Rectal smooth muscle tissue (tissue), 1 donor: Measurements from ENCODE around the gene TRPV4.

Experiments
- H3K27ac ChIP-seq: one replicate; pipeline ENCODE4 v1.7.0; 2013; ENCODE audit warnings: low read depth, low read length, inconsistent platforms
- H3K27me3 ChIP-seq: one replicate; pipeline ENCODE4 v1.7.0; 2013; ENCODE audit warnings: low read length; ENCODE audit not compliant: control insufficient read depth, insufficient read depth
- H3K36me3 ChIP-seq: one replicate; pipeline ENCODE4 v1.7.0; 2013; ENCODE audit warnings: low read length; ENCODE audit not compliant: control insufficient read depth, insufficient read depth
- H3K4me1 ChIP-seq: one replicate; pipeline ENCODE4 v1.7.0; 2013; ENCODE audit warnings: low read length; ENCODE audit not compliant: control insufficient read depth, insufficient read depth
- H3K4me3 ChIP-seq: one replicate; pipeline ENCODE4 v1.7.0; 2013; ENCODE audit warnings: low read length
- H3K9ac ChIP-seq: one replicate; pipeline ENCODE4 v1.7.0; 2013; ENCODE audit warnings: low read length

The TRPV4 gene

DNA sequence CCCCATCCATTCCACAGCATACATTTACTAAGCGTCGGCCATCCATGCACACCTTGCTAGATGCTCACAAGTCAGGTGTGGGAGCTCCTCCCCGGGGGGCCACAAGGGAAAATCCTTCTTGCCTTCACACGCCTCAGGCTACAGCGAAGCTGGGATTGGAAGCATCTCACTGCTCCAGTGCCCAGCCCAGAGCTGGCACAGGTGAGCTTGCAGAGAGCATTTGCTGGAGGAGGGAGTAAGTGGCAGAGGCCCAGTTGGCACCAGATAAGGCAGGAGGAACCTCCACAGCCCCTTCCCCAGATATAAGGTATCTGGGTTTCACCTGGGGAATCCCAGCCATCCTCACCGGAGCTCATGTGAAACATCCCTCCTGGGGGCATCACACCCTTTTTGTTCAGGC is 1.8 kb downstream of the TRPV4 start:
- Histone ChIP-seq H3K36me3 (no peaks in the 10 kb centered on the region), H3K27me3 (peaks cover 14% of the 10 kb centered on the region), H3K4me1 (no peaks in the 10 kb centered on the region), H3K27ac (no peak overlapping the region), H3K4me3 (no peak overlapping the region), H3K9ac (no peak overlapping the region)

DNA sequence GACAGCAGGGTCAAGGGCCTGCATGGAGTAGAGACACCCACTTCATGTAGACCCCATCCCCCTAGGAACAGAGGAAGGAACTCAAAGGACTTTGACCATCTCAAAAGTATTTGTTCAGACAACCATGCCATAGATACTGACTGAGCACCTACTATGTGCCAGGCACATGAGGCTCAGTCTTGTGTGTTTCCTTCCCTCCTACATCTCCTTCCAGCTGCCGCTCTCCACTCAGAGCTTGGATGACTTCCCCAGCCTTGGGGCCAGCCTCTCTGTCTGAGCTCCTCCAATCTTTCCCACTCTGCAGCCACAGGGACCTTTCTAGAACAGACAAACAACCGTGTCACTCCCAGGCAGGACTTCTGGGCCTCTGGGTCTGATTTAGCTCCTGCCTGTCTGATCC is 2.5 kb downstream of the TRPV4 start:
- Histone ChIP-seq H3K36me3 (no peaks in the 10 kb centered on the region), H3K4me3 (no peak overlapping the region), H3K27ac (no peak overlapping the region), H3K4me1 (no peaks in the 10 kb centered on the region), H3K9ac (no peak overlapping the region), H3K27me3 (peaks cover 14% of the 10 kb centered on the region)

DNA sequence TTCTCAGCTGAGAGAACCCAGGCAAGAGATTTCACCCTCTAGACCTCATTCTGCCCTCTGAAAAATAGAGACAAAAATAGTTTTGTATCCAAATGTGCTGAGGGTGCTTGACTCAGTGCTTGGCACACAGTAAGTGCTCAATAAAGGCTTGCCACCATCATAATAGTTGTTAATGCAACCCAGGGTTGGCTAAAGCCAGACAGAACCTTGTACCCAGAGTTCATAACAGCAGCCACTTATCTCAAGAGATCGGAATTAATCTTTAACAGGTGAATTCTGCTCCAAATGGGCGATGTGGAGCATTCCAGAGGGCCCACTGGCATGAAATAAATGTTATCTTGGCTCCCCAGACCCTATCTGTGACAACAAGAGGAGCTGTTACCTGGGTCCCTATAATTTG is 2.9 kb downstream of the TRPV4 start:
- Histone ChIP-seq H3K36me3 (no peaks in the 10 kb centered on the region), H3K27me3 (peaks cover 14% of the 10 kb centered on the region), H3K9ac (no peak overlapping the region), H3K4me3 (no peak overlapping the region), H3K4me1 (no peaks in the 10 kb centered on the region), H3K27ac (no peak overlapping the region)

DNA sequence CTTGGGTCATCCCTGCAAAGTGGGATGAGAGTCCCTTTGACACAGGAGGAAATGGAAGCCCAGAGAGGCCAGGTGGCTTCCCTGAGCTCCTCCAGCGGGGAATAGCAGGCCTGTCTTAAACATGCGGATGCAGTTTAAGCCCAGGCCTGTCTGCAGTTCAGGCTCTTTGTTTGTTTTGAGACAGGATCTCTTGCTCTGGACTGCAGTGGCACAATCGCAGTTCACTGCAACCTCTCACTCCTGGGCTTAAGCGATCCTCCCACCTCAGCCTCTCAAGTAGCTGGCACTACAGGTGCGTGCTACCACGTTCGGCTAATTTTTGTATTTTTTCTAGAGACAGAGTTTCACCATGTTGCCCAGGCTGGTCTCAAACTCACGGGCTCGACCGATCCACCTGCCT is 3.5 kb downstream of the TRPV4 start:
- H3K9ac ChIP-seq = no peak overlapping the region
- H3K27ac ChIP-seq = no peak overlapping the region
- no peaks in the 10 kb centered on the region for H3K36me3 ChIP-seq
- H3K27me3 ChIP-seq = peaks cover 14% of the 10 kb centered on the region
- H3K4me3 ChIP-seq = no peak overlapping the region
- no peaks in the 10 kb centered on the region for H3K4me1 ChIP-seq

DNA sequence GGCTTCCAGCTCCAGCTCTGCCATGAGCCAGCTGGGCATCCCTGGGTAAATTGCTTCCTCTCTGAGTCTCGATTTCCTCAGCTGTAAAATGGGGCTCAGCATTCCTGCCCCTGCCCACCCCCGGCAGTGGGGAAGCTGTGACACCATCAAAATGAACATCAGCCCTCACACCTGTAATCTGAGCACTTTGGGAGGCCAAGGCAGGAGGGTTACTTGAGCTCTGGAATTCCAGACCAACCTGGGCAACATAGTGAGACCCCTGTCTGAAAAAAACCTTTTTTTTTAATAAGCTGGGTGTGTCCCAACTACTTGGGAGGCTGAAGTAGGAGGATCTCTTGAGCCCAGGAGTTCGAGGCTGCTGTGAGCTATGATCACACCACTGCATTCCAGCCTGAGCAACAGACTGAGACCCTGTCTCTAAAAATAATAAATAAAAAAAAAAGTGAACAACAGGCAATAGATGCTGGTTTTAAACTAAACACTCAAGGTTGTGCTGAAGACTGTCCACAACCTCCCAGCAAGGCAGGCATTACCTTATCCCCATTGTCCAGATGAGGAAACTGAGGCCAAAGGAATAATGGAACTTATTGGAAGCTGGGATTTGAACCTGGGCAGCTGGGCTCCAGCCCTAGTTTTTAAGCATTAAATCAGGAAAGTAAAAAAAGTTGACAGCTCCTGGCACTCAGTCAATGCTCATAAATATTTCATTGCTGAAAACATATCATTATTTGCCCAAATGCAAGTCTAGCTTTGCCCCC is 4.3 kb downstream of the TRPV4 start:
- Histone ChIP-seq H3K4me3 (no peak overlapping the region), H3K4me1 (no peaks in the 10 kb centered on the region), H3K9ac (no peak overlapping the region), H3K27ac (no peak overlapping the region), H3K36me3 (no peaks in the 10 kb centered on the region), H3K27me3 (peaks cover 14% of the 10 kb centered on the region)

DNA sequence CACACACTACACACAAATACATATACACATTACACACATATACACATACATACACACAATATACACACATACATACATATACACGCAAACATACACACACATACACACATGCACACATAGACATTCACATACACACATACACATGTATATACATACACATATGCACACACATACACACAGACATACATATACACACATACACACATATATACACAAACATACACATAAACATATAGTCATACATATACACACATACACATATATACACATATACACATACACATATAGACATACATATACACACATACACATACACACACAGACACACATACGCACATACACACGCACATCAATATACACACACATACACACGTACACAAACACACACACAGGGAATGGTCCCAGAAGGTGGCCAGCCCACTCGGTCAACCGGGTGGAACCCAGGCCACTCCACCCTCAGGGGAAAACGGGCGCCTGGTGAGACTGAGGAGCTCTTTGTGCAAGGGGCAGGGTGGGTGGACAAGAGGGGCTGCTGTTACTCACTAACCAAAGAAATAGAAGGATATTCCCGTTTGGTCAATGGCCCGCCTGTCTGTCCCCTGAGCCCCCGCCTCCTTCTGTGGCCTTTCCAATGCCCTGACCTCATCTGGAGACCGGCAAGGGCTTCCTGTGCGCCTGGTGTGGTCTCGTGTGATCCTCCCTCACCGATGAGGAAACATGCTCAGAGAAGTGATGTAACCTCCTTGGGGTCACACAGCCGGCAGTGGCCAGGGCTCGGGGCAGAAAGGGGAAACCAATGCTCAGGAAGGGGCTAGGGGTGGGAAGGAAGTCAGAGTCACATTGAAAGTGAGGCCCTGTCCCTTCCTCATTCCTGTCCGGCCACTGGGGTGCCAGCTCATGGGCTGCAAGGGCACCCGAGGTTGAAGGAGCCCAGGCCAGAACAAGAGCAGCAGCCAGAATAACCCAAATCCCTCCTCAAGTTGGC is 5.3 kb downstream of the TRPV4 start:
- H3K27ac ChIP-seq = no peak overlapping the region
- no peak overlapping the region for H3K4me3 ChIP-seq
- peaks cover 10% of the 10 kb centered on the region for H3K27me3 ChIP-seq
- no peaks in the 10 kb centered on the region for H3K36me3 ChIP-seq
- H3K9ac ChIP-seq = no peak overlapping the region
- no peaks in the 10 kb centered on the region for H3K4me1 ChIP-seq

DNA sequence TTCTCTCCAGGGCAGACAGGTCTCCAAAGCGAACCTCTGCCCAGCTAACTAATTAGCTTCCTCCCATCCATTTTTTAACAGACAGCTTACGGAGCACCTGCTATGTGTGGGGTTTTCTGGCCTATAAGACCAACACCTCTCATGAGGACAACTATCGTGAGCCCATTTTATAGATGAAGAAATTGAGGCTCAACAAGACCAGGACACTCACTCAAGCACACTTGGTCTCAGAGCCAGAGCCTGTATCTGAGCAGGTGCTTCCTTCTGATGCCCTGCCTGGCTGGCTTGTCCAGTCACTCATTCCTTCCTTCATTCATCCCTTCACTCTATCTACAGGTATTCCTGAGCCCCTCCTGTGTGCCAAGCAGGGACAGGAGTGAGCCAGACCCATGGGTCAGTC is 6.1 kb downstream of the TRPV4 start:
- Histone ChIP-seq H3K27me3 (peaks cover 5% of the 10 kb centered on the region), H3K36me3 (no peaks in the 10 kb centered on the region), H3K9ac (no peak overlapping the region), H3K27ac (no peak overlapping the region), H3K4me1 (no peaks in the 10 kb centered on the region), H3K4me3 (no peak overlapping the region)

DNA sequence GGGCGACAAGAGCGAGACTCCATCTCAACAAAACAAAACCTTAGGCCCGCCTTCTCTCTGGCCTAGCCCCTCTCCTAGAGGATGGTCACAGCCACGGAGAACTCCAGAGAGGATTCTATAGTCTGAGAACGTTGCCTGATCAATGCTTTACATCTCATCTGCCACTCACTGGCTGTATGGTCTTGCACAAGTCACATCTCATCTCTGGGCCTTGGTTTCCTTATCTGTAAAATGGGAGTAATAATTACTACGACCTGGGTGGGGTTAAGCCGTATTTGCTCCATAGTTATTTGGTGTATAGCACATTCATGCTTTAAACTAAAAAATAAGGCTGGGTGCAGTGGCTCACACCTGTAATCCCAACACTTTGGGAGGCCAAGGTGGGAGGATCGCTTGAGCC is 8.5 kb downstream of the TRPV4 start:
- Histone ChIP-seq H3K27me3 (no peaks in the 10 kb centered on the region), H3K9ac (no peak overlapping the region), H3K36me3 (no peaks in the 10 kb centered on the region), H3K4me1 (no peaks in the 10 kb centered on the region), H3K4me3 (no peak overlapping the region), H3K27ac (no peak overlapping the region)

DNA sequence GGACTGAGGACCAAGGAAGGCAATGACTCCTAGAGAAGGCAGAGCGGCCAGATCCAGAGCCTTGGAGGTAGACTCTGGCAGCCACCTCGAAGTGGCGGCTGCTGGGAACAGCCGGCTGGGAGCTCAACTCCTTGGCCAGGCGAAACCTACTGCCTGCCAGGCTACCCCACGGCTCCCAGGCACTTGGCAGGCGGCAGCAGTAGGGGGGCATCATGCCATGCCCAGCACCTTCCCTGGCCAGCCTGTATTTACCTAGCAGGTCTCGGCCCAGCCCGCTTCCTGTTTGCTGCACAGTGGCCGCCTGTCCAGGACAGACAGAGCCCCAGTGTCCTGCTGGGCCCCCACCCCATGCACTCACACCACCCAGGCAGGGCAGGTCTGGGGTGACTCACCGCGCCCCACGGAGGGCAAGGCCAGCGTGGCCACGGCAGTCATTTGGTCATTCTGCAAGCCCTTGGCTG is 10.2 kb downstream of the TRPV4 start:
- Histone ChIP-seq H3K4me1 (no peaks in the 10 kb centered on the region), H3K27me3 (peaks cover 3% of the 10 kb centered on the region), H3K36me3 (no peaks in the 10 kb centered on the region), H3K9ac (no peak overlapping the region), H3K4me3 (no peak overlapping the region), H3K27ac (no peak overlapping the region)

DNA sequence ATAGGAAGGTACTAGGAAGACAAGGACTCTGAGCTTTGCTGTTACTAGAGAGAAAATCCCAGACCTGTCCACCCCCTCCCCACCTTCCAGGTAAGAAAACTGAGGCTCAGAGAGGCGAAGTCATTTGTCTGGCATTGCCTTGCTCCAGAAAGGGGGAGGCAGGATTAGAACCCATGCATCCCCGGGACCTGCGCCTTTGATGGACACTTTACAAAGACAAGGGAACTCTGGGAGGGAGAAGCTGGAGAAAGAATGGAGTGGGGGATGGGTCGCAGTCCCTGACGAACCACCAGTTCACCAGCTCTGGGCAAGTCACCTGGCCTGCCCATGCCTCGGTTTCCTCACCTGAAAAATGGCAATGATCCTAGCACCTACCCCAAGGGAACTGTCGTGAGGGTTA is 10.8 kb downstream of the TRPV4 start:
- no peak overlapping the region for H3K27ac ChIP-seq
- H3K4me3 ChIP-seq = no peak overlapping the region
- H3K36me3 ChIP-seq = no peaks in the 10 kb centered on the region
- H3K4me1 ChIP-seq = no peaks in the 10 kb centered on the region
- H3K27me3 ChIP-seq = peaks cover 3% of the 10 kb centered on the region
- H3K9ac ChIP-seq = no peak overlapping the region

DNA sequence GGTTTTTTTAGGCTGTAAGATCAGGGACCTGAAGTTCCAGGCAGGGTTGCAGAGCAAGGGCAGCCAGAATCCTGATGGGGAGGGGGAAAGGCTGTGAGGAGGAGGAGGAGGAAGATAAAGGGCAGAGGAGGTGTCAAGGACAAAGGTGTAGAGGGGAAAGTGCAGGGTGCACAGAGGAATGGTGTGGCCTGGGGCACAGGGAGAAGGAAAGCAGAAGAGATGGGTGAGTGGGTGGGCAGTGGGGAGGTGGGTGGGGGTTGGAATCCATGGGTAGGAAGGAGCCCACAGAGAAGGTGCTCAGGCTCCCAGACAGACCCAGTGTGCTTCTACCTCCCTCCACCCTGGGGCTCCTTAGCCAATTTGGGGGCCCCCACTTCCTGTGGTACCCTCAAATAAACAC is 11.2 kb downstream of the TRPV4 start:
- Histone ChIP-seq H3K27ac (no peak overlapping the region), H3K4me3 (no peak overlapping the region), H3K36me3 (no peaks in the 10 kb centered on the region), H3K4me1 (no peaks in the 10 kb centered on the region), H3K27me3 (peaks cover 3% of the 10 kb centered on the region), H3K9ac (no peak overlapping the region)

DNA sequence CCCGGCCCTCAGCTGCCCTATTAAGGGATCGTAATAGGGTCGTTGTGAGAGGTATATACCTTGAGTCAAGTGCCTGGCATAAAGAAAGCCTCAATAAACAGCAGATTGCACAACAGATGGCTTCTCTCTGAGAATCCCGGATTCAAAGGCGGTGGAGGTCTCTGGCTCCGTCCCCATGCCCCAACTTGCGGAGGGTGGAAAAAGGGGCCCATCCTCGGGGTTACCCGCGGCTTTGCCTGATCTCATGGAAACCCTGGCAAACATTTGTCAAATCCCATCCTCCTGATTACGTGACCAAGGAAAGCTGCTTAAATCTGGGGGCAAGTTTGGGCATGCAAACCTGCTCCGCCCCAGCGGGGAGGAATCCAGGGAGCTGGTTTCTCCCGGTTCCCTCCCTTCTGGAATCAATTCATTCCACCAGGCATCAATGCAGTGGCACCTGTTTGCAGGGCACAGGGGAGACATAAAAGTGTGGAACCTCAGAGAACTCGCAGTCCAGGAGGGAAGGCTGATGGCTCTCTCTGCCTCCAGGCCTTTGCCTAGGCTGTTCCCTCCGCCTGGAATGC is 12.3 kb downstream of the TRPV4 start:
- Histone ChIP-seq H3K36me3 (no peaks in the 10 kb centered on the region), H3K4me1 (no peaks in the 10 kb centered on the region), H3K27ac (no peak overlapping the region), H3K4me3 (no peak overlapping the region), H3K27me3 (peaks cover 3% of the 10 kb centered on the region), H3K9ac (no peak overlapping the region)
